ENCODE data around the gene LRRC32. TPM values are rescaled to one million over a fixed set of nuclear protein-coding genes. Genes with fewer than 3 reads are reported as not detected.

LRRC32 gene
- total and polyA plus RNA-seq, 10 of the 15 experiments (the other 5 are each of a cell fraction or from before 2014, with no cell fraction given): 0.56 to 20.8 (median 7.4) TPM

DNA sequence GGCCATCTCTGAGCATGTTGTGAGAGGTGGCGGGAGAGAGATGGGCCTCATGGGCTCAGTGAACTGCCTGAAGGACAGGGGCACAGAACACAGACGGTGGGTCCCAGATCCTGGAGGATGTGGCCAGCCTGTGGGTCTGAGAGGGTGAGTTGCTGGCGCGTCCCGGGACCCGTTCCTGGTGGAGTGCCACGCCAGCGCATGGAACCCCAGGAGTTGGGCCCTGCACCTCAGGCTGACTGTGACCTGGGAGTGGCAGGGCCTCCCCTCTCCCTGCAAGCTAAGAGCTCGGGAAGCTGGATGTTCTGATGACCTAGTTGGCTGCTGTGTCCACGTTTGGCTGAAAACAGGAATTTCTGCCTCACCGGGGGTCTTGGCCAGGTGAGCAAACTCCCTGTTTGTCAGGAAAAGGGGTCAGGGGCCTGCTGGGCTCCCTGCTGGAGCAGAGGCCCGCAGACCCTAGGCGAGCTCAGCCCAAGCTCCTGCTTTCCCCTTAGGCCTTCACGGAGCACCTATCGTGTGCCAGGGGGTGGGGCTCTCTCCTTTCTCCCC, 15.0 kb downstream of the LRRC32 start:
- intact Hi-C loops (cut with micrococcal nuclease; ENCODE audit: unreplicated experiment): no loop called here
- Histone ChIP-seq H3K27me3 (replicated peaks in 1 of 2; ENCODE audit: control insufficient read depth in 2 of 2, insufficient read depth in 2 of 2, low read length in 1 of 2) (no peaks in the 10 kb centered on the region; a peak in 2 of 4 replicates), H3K4me1 (ENCODE audit: control insufficient read depth, insufficient read depth, low read length) (no peaks in the 10 kb centered on the region), H2AFZ (ENCODE audit: control insufficient read depth, low read depth, low read length) (no peak overlapping the region), H3K27ac (ENCODE audit: control insufficient read depth, insufficient read depth) (no peak overlapping the region), H3K9ac (ENCODE audit: control insufficient read depth, insufficient read depth, low read length) (no peak overlapping the region), H3K79me2 (ENCODE audit: control insufficient read depth, insufficient read depth, low read length) (no peaks in the 10 kb centered on the region), H3K9me3 (replicated peaks; ENCODE audit: control insufficient read depth, insufficient read depth, low read length) (no peaks in the 10 kb centered on the region), H3K4me3 (no peak overlapping the region), H4K20me1 (ENCODE audit: control insufficient read depth, insufficient read depth) (no peaks in the 10 kb centered on the region), H3K36me3 (ENCODE audit: control insufficient read depth in 2 of 2, insufficient read depth in 2 of 2, low read length in 1 of 2) (no peaks in the 10 kb centered on the region), H3K4me2 (ENCODE audit: control insufficient read depth, insufficient read depth) (no peak overlapping the region)
- no TSS peak for BruUV-seq (replicated peaks)
- ATAC-seq: no peak
- CTCF ChIA-PET: interaction anchor here (1.4 kb wide), 1 partner anchor 57 kb away, joined by 5 read pairs; no protein-coding TSS in a partner anchor
- WGBS (ENCODE audit: insufficient coverage, insufficient replicate concordance, low lambda C conversion rate, missing lambda C conversion rate): 50% methylated on average over 15 of the region's 15 CpGs
- POLR2A ChIA-PET: no interaction called here
- RAD21 ChIA-PET (ENCODE audit: unreplicated experiment): interaction anchor here (1.8 kb wide), 1 partner anchor 20 kb away, joined by 4 read pairs; no protein-coding TSS in a partner anchor
- TF ChIP-seq HCFC1 (IDR thresholded peaks at IDR 0.05; ENCODE audit: low read length) (no peak), STAT3 (IDR thresholded peaks at IDR 0.05; ENCODE audit: low read depth, low read length) (no peak), GATAD2B (conservative IDR thresholded peaks at IDR 0.05; ENCODE audit: low read depth) (no peak), TCF7 (IDR thresholded peaks at IDR 0.05; ENCODE audit: borderline replicate concordance) (no peak), ZNF384 (IDR thresholded peaks at IDR 0.05; ENCODE audit: borderline replicate concordance, low read depth, low read length) (no peak), JUNB (IDR thresholded peaks at IDR 0.05) (no peak), ZSCAN29 (IDR thresholded peaks at IDR 0.05) (no peak)
- TF ChIP-seq, protein P1, sequence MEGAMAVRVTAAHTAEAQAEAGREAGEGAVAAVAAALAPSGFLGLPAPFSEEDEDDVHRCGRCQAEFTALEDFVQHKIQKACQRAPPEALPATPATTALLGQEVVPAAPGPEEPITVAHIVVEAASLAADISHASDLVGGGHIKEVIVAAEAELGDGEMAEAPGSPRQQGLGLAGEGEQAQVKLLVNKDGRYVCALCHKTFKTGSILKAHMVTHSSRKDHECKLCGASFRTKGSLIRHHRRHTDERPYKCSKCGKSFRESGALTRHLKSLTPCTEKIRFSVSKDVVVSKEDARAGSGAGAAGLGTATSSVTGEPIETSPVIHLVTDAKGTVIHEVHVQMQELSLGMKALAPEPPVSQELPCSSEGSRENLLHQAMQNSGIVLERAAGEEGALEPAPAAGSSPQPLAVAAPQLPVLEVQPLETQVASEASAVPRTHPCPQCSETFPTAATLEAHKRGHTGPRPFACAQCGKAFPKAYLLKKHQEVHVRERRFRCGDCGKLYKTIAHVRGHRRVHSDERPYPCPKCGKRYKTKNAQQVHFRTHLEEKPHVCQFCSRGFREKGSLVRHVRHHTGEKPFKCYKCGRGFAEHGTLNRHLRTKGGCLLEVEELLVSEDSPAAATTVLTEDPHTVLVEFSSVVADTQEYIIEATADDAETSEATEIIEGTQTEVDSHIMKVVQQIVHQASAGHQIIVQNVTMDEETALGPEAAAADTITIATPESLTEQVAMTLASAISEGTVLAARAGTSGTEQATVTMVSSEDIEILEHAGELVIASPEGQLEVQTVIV (IDR thresholded peaks at IDR 0.05; ENCODE audit: borderline replicate concordance, partially characterized antibody): no peak
- SMC1A ChIA-PET (ENCODE audit: uncharacterized antibody, unreplicated experiment): interaction anchor here (0.7 to 1.4 kb wide), 2 partner anchors 9 to 56 kb away, joined by 4 to 7 read pairs; no protein-coding TSS in a partner anchor
- FAIRE-seq: no peak
- in situ Hi-C loops (cut with MboI): no loop called here
- no peak for DNase-seq (ENCODE audit: low read depth, low spot score)
